Retinal pigment epithelial cell (primary cell): ENCODE measurements around the gene CCDC85A.
A peak's percentile ranks its signal among the peaks of the same experiment; 100 is the strongest.

Experiments
- DNase-seq: peaks from one replicate; pipeline ENCODE4 v3.0.0-alpha.2; 2010; ENCODE audit warnings: low read depth
- H3K4me3 ChIP-seq: 2 replicates; pipeline ENCODE4 v1.5.1; 2011; ENCODE audit warnings: mild to moderate bottlenecking, low read length, control low read depth, moderate library complexity
- TF ChIP-seq, protein P1 (sequence below): conservative IDR thresholded peaks from 2 replicates; pipeline ENCODE4 v1.5.1; 2011; ENCODE audit warnings: low read depth, low read length, control low read depth, inconsistent platforms

Gene CCDC85A

DNA sequence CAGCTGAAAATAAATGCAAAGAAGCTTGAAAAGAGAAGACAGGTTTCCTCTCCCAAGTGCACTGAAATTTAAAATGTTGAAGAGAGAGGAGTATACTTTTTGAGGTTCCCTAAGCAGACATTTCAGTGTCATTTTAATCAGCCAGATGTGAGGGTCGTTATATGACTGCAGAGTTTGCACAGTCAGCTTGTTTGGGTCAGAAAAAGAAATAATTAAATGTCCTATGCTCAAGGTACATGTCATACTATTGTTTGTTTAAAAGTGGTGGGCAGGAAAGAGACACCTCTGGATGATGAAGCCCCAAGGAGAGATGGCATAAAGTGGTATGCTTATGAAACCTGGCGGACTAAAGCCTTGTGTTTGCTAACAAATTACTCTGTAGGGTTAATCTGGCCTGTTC is 55.2 kb downstream of the CCDC85A start:
- no peak overlapping the region for H3K4me3 ChIP-seq
- DNase-seq = no peak
- TF ChIP-seq, protein P1, sequence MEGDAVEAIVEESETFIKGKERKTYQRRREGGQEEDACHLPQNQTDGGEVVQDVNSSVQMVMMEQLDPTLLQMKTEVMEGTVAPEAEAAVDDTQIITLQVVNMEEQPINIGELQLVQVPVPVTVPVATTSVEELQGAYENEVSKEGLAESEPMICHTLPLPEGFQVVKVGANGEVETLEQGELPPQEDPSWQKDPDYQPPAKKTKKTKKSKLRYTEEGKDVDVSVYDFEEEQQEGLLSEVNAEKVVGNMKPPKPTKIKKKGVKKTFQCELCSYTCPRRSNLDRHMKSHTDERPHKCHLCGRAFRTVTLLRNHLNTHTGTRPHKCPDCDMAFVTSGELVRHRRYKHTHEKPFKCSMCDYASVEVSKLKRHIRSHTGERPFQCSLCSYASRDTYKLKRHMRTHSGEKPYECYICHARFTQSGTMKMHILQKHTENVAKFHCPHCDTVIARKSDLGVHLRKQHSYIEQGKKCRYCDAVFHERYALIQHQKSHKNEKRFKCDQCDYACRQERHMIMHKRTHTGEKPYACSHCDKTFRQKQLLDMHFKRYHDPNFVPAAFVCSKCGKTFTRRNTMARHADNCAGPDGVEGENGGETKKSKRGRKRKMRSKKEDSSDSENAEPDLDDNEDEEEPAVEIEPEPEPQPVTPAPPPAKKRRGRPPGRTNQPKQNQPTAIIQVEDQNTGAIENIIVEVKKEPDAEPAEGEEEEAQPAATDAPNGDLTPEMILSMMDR = no peak

DNA sequence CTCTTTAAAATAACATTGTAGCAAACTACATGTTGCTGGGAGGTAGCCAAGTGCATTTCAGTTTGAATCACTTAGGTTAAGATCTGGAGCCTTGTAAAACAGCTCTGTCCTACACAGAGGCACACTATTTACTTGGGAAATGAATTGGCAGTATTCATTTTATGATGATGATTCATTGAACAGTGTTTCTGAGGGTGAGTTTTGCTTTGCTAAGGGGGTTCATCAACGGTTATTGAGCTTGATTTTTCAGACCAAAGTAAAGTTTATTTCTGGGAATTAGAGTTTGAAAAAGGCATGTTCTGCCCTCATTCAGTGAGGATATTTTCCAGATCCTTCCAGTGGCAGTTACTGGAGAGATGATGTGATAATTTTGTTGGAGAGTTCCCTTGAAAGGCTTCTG is 55.6 kb downstream of the CCDC85A start:
- H3K4me3 ChIP-seq = no peak overlapping the region
- TF ChIP-seq, protein P1 = no peak
- DNase-seq = peak; percentile 31

DNA sequence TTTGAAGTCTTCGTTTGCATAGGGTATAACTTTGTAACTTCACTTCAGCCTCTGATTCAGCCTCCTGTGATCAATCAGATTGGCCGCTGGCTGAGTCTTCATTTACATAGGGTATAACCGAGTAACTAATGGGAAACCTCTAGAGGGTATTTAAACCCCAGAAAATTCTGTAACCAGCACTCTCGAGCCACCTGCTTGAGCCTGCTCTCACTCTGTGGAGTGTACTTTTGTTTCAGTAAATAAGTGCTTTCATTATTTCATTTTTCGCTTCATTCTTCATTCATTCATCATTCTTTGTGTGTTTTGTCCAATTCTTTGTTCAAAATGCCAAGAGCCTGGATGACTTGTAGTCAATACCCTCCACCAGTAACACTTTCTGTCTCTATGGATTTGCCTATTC is 56.4 kb downstream of the CCDC85A start:
- no peak for DNase-seq
- H3K4me3 ChIP-seq = no peak overlapping the region
- TF ChIP-seq, protein P1 = no peak

DNA sequence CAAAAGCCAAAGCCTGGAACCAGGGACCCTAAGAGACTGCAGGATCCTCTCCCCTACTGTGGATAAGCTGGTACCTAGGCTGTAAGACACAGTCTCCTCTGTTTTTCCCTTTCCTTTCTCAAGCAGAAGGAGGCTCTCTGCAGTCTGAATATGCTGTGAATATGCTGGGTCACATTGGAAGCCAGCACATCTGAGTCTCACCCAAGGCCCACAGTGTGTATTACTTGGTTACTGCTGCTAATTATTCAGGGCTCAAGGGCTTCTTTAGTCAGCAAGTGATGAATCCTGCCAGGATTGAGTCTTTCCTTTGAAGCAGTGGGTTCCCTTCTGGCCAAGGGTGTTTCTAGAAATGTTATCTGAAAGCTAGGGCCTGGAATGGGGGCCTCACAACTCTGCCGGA is 60.7 kb downstream of the CCDC85A start:
- no peak overlapping the region for H3K4me3 ChIP-seq
- TF ChIP-seq, protein P1 = no peak
- no peak for DNase-seq

DNA sequence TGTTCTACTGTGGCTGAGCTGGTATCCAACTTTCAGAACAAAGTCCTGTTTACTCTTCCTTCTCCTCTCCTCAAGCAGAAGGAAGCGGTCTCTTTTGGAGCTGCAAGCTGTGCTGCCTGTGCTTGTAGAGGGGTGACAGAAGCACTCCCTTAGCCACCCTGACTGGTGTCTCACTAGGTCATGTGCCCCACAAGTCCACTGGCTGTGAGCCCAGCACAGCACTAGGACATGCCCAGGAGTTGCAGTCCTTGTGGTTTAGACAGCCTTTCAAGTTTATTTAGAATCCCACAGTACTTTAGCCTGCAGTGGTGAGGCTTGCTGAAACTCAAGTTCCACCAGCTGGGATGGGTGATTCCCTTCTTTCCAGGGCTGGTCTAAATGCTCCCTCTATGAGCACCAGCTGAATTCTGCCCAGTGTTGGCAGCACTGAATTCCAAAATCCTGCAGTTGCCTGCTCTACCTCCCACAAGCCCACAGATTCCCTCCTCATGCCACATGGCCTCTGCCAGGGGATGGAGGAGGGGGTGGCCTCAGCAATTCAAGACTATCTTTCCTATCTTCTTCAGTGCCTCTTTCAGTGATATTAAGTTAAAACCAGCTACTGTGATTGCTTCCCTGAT is 61.2 kb downstream of the CCDC85A start:
- no peak overlapping the region for H3K4me3 ChIP-seq
- peak; percentile 33 for DNase-seq
- TF ChIP-seq, protein P1 = no peak

DNA sequence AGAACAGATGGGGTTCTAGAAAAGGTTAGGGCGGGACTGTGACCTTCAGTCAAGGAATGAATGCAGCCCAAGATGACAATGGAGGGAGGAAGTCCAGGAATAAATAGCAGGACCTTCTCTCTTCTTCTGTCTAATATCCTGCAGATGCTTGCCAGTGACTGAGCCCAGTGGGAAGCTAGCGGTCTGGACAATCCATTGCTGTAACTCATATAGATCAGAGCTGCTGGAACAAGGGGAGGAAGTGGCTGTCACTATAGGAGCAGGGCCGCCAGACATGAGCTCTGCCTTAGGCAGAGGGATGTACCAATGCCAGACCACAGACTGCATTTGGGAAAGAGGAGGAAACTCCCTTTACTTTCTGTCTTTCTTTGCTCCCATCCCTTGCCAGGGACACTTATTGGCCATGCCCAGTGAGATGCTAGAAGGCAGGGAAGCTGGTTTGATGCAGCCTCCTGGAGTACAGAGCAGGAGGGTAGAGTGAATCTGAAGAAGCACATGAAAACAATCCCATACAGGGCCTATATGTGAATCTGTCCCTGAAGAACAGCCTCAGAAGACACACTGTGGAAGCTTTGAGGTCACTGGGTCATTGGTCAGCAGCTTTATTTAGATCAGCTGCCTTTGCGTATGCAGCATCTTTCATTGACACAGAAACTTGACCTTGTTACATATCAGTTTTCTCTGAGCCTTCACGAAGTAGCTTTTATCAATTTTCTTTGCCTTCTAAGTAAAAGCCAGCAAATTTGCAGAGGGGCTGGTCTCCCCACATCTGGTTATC is 65.4 kb downstream of the CCDC85A start:
- no peak overlapping the region for H3K4me3 ChIP-seq
- TF ChIP-seq, protein P1 = no peak
- DNase-seq = no peak
